Hepatocyte (in vitro differentiated cells): ENCODE results near the gene RFPL2. TPM values are rescaled to one million over a fixed set of nuclear protein-coding genes. Genes with fewer than 3 reads are reported as not detected.
"Not testable (repeated sequence)": the region's sequence is repeated elsewhere in the genome, so short reads cannot be mapped to it uniquely, and the experiment has no call there.

Source experiments
- DNase-seq: peaks from one replicate; pipeline ENCODE4 v3.0.0-alpha.2; 2016; ENCODE audit warnings: low spot score
- H2AFZ ChIP-seq: fragments of 200-600 bp; sonication (generic); 2 replicates; pipeline ENCODE4 v1.6.0; 2016; ENCODE audit warnings: antibody characterized with exemption, mild to moderate bottlenecking
- H3K27ac ChIP-seq: fragments of 200-600 bp; sonication (generic); 2 replicates; pipeline ENCODE4 v1.5.1; 2016; ENCODE audit warnings: mild to moderate bottlenecking
- H3K27me3 ChIP-seq: fragments of 200-600 bp; sonication (generic); 2 replicates; pipeline ENCODE4 v1.6.1; 2016
- H3K36me3 ChIP-seq: fragments of 200-600 bp; sonication (generic); replicated peaks from 2 replicates; pipeline ENCODE4 v1.5.1; 2016; ENCODE audit warnings: low read depth; ENCODE audit not compliant: insufficient read depth
- H3K4me1 ChIP-seq: fragments of 200-600 bp; sonication (generic); 2 replicates; pipeline ENCODE4 v1.5.1; 2016; ENCODE audit warnings: mild to moderate bottlenecking, moderate library complexity; ENCODE audit not compliant: insufficient read depth
- H3K4me2 ChIP-seq: fragments of 200-600 bp; sonication (generic); 2 replicates; pipeline ENCODE4 v1.6.0; 2016
- H3K4me3 ChIP-seq: fragments of 200-600 bp; sonication (generic); 2 replicates; pipeline ENCODE4 v1.5.1; 2016; ENCODE audit warnings: mild to moderate bottlenecking
- H3K79me2 ChIP-seq: fragments of 200-600 bp; sonication (generic); 2 replicates; pipeline ENCODE4 v1.6.0; 2017; ENCODE audit warnings: mild to moderate bottlenecking
- H3K9me2 ChIP-seq: fragments of 200-600 bp; sonication (generic); replicated peaks from 2 replicates; pipeline ENCODE4 v1.6.0; 2017; ENCODE audit warnings: mild to moderate bottlenecking; ENCODE audit not compliant: insufficient read depth
- H3K9me3 ChIP-seq: fragments of 200-600 bp; sonication (generic); 2 replicates; pipeline ENCODE4 v1.5.1; 2016; ENCODE audit warnings: low read depth, mild to moderate bottlenecking
- H4K20me1 ChIP-seq: fragments of 200-600 bp; sonication (generic); 2 replicates; pipeline ENCODE4 v1.6.0; 2016; ENCODE audit warnings: mild to moderate bottlenecking; ENCODE audit not compliant: insufficient read depth, poor library complexity, severe bottlenecking
- EZH2 ChIP-seq: fragments of 200-600 bp; sonication (generic); IDR thresholded peaks from 2 replicates; pipeline ENCODE4 v1.6.1; 2016; ENCODE audit warnings: antibody characterized with exemption, mild to moderate bottlenecking, borderline replicate concordance
- EZH2phosphoT487 ChIP-seq: fragments of 200-600 bp; sonication (generic); IDR thresholded peaks from one replicate; pipeline ENCODE4 v1.6.1; 2018; ENCODE audit warnings: antibody characterized with exemption, mild to moderate bottlenecking, low read depth, moderate library complexity; ENCODE audit not compliant: unreplicated experiment, severe bottlenecking
- whole genome bisulfite sequencing: methylation state at CpG from one replicate; pipeline ENCODE4 v1.1.6; 2016; ENCODE audit warnings: low lambda C conversion rate; ENCODE audit errors: missing lambda C conversion rate; 5-methylcytosine and 5-hydroxymethylcytosine counted together
- polyA plus RNA-seq: library from polyadenylated mRNA; unstranded; fragments of >200 nt; fragmentation: Nextera tagmentation; extraction: Ambion mirVana; gene quantifications from 2 replicates; pipeline ENCODE4 v1.2.1, GENCODE V29; 2016
- total RNA-seq: library from RNA; depleted of rRNA; stranded (reverse); fragments of >200 nt; gene quantifications from 2 replicates; pipeline ENCODE4 v1.2.3, GENCODE V29; 2014
- TF ChIP-seq, protein P1 (sequence below): fragments of 200-600 bp; sonication (generic); IDR thresholded peaks from 2 replicates; pipeline ENCODE4 v1.5.1; 2016; ENCODE audit warnings: antibody characterized with exemption, mild to moderate bottlenecking; ENCODE audit not compliant: poor library complexity

The RFPL2 gene
- total and polyA plus RNA-seq, 2 experiments from 2014 or later: 0.97 TPM; not detected in 1

DNA sequence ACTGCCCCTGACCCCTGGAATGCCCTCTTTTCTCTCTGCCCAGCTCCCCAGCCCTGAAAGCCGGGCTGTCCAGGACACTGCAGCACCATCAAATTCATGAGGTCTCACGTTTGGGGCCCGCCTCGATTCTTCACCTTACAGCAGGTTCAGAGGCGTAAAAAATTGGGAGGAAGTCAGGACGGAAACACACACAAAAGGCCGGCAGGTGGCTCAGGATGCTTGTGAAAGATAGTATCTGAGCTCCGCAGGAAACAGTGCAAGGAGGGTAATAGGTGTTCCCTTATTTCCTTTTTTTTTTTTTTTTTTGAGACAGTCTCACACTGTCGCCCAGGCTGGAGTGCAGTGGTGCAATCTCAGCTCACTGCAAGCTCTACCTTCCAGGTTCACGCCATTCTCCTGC, 4.1 kb downstream of the RFPL2 start:
- H3K27ac ChIP-seq: no peak overlapping the region
- no peaks in the 10 kb centered on the region for H3K36me3 ChIP-seq
- H3K4me2 ChIP-seq: no peak overlapping the region
- TF ChIP-seq EZH2phosphoT487 (no peak), EZH2 (no peak)
- TF ChIP-seq, protein P1, sequence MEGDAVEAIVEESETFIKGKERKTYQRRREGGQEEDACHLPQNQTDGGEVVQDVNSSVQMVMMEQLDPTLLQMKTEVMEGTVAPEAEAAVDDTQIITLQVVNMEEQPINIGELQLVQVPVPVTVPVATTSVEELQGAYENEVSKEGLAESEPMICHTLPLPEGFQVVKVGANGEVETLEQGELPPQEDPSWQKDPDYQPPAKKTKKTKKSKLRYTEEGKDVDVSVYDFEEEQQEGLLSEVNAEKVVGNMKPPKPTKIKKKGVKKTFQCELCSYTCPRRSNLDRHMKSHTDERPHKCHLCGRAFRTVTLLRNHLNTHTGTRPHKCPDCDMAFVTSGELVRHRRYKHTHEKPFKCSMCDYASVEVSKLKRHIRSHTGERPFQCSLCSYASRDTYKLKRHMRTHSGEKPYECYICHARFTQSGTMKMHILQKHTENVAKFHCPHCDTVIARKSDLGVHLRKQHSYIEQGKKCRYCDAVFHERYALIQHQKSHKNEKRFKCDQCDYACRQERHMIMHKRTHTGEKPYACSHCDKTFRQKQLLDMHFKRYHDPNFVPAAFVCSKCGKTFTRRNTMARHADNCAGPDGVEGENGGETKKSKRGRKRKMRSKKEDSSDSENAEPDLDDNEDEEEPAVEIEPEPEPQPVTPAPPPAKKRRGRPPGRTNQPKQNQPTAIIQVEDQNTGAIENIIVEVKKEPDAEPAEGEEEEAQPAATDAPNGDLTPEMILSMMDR: no peak
- no peaks in the 10 kb centered on the region for H3K79me2 ChIP-seq
- peaks cover 3% of the 10 kb centered on the region for H3K4me1 ChIP-seq
- H4K20me1 ChIP-seq: no peaks in the 10 kb centered on the region
- peaks cover 17% of the 10 kb centered on the region for H3K27me3 ChIP-seq
- no peak overlapping the region for H3K4me3 ChIP-seq
- no peaks in the 10 kb centered on the region for H3K9me3 ChIP-seq
- H3K9me2 ChIP-seq: no peaks in the 10 kb centered on the region
- no peak overlapping the region for H2AFZ ChIP-seq
- DNase-seq: no peak
- 86% methylated on average over 10 of the region's 10 CpGs for WGBS

GRCh38 chr22:32199961-32200360, 4.9 kb downstream of the RFPL2 start:
- H3K4me3 ChIP-seq: no peak overlapping the region
- no peak for DNase-seq
- H3K9me3 ChIP-seq: no peaks in the 10 kb centered on the region
- no peaks in the 10 kb centered on the region for H3K9me2 ChIP-seq
- no peaks in the 10 kb centered on the region for H3K79me2 ChIP-seq
- TF ChIP-seq EZH2phosphoT487 (no peak), EZH2 (no peak)
- TF ChIP-seq, protein P1: no peak
- peaks cover 17% of the 10 kb centered on the region for H3K27me3 ChIP-seq
- peaks cover 3% of the 10 kb centered on the region for H3K4me1 ChIP-seq
- no peak overlapping the region for H3K27ac ChIP-seq
- H3K4me2 ChIP-seq: no peak overlapping the region
- 87% methylated on average over 7 of the region's 7 CpGs for WGBS
- no peaks in the 10 kb centered on the region for H4K20me1 ChIP-seq
- no peaks in the 10 kb centered on the region for H3K36me3 ChIP-seq
- no peak overlapping the region for H2AFZ ChIP-seq

DNA sequence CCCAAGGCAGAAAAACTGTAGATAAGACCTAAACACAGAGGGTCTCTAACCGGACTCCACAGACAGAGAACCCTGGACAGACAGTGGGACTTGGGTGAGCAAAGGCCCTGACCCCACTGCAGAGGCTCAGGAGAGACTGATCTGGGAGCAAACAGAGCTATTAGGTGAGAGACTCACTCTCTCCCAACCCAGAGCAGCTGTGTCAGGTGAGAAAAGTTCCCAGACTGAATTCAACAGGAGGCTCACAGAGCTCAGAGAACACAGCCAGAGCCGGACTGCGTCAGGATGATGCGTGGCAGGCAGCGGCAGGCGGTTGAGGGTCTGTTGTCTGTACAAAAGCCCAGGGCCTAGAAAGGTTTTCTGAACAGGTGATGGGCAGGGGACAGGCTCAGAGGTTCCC, 5.5 kb downstream of the RFPL2 start:
- no peaks in the 10 kb centered on the region for H3K79me2 ChIP-seq
- peaks cover 17% of the 10 kb centered on the region for H3K27me3 ChIP-seq
- H3K9me2 ChIP-seq: no peaks in the 10 kb centered on the region
- DNase-seq: no peak
- H3K4me2 ChIP-seq: no peak overlapping the region
- TF ChIP-seq EZH2phosphoT487 (no peak), EZH2 (no peak)
- TF ChIP-seq, protein P1: no peak
- peaks cover 3% of the 10 kb centered on the region for H3K4me1 ChIP-seq
- 95% methylated on average over 6 of the region's 6 CpGs for WGBS
- no peaks in the 10 kb centered on the region for H3K36me3 ChIP-seq
- no peaks in the 10 kb centered on the region for H4K20me1 ChIP-seq
- no peak overlapping the region for H2AFZ ChIP-seq
- H3K27ac ChIP-seq: no peak overlapping the region
- H3K4me3 ChIP-seq: no peak overlapping the region
- H3K9me3 ChIP-seq: no peaks in the 10 kb centered on the region

DNA sequence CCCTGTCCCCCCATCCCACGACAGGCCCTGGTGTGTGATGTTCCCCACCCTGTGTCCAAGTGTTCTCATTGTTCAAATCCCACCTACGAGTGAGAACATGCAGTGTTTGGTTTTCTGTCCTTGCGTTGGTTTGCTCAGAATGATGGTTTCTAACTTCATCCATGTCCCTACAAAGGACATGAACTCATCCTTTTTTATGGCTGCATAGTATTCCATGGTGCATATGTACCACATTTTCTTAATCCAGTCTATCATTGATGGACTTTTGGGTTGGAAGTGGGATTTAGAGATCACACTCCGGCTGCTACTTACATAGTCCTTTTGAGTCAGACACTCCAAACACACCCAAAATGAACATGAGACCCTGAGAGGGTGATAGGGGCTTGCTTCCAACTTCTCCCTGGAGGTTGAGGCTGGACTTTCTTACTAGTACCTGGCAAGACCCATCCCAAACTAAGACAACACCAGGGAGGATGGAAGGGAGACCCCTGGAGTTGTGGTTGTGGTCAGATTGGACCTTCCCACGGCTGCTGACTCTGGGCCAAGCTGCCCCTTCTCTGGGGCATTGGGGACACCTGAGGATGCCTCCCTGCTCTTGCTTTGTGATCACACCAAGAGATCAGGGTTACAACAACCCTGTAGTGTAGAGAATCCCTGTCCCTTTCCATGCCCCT, 7.2 kb downstream of the RFPL2 start:
- not testable (repeated sequence) for H3K27ac ChIP-seq, H2AFZ ChIP-seq, H3K4me2 ChIP-seq, H4K20me1 ChIP-seq, H3K36me3 ChIP-seq, H3K9me3 ChIP-seq, H3K79me2 ChIP-seq, H3K4me3 ChIP-seq, DNase-seq, H3K27me3 ChIP-seq, H3K9me2 ChIP-seq, H3K4me1 ChIP-seq
- 87% methylated on average over 5 of the region's 5 CpGs for WGBS

GRCh38 chr22:32195900-32196299, 9.0 kb downstream of the RFPL2 start:
- WGBS: 85% methylated on average over 3 of the region's 3 CpGs
- not testable (repeated sequence) for H3K4me1 ChIP-seq, H3K4me3 ChIP-seq, H4K20me1 ChIP-seq, H3K36me3 ChIP-seq, H3K9me2 ChIP-seq, H3K4me2 ChIP-seq, H3K27me3 ChIP-seq, H3K27ac ChIP-seq, DNase-seq, H3K9me3 ChIP-seq, H2AFZ ChIP-seq, H3K79me2 ChIP-seq

DNA sequence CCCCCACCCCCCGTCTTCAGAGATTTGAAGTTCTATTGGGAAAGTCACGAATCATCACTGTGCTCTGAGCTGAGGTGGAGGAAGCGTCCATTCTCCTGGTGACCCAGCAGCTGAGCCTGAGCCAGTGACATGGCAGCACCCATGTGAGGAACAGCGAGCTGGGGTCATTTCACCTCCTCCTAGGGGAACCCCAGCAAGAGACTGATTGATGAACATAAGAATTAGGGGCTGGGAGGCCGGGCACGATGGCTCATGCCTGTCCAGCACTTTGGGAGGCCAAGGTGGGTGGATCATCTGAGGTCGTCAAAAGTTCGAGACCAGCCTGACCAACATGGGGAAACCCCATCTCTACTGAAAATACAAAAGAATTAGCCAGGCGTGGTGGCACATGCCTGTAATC, 11.5 kb downstream of the RFPL2 start:
- H4K20me1 ChIP-seq, H3K4me2 ChIP-seq, H3K27ac ChIP-seq, H3K9me2 ChIP-seq, DNase-seq, H3K4me3 ChIP-seq, H3K4me1 ChIP-seq, H2AFZ ChIP-seq, H3K36me3 ChIP-seq, H3K9me3 ChIP-seq, H3K79me2 ChIP-seq: not testable (repeated sequence)
- 80% methylated on average over 9 of the region's 9 CpGs for WGBS
- H3K27me3 ChIP-seq: peaks cover 16% of the 10 kb centered on the region
